ENCODE measurements around the gene KCNN4. TPM values are rescaled to one million over a fixed set of nuclear protein-coding genes. Genes with fewer than 3 reads are reported as not detected.

The KCNN4 gene
- total and polyA plus RNA-seq, 2 donors (not counting 3 experiments of a cell fraction or from before 2014, with no cell fraction given) = 0.29 TPM; not detected in 1

GRCh38 chr19:43784241-43784980, 3.6 kb upstream of the KCNN4 start:
- ChIA-PET CTCF (interaction anchor here (0.6 to 2.3 kb wide), 20 partner anchors 9 to 229 kb away, joined by 3 to 113 read pairs (median 5); partner anchors contain the start of gene SMG9), POLR2A (no interaction called here)
- no peaks in the 10 kb centered on the region for H3K9me1 ChIP-seq (replicated peaks; ENCODE audit: control insufficient read depth, extremely low read depth, insufficient read depth, low read length)
- no TSS peak for BruUV-seq (replicated peaks)
- H3K9ac ChIP-seq (replicated peaks; ENCODE audit: extremely low read depth, insufficient read depth, low read length) = no peak overlapping the region
- H3K27ac ChIP-seq (ENCODE audit: insufficient read depth, low read depth, low read length) = no peak overlapping the region
- H3K4me1 ChIP-seq (ENCODE audit: control insufficient read depth, extremely low read depth, insufficient read depth, low read length) = peaks cover 12% of the 10 kb centered on the region
- H4K20me1 ChIP-seq (replicated peaks; ENCODE audit: control insufficient read depth, extremely low read depth, insufficient read depth, low read length) = no peaks in the 10 kb centered on the region
- intact Hi-C loops (cut with micrococcal nuclease) (no loop called here), dilution Hi-C loops (cut with MboI; ENCODE audit: extremely low pct_ligation_motif_present, low sequenced_read_pairs) (no loop called here)
- H3K27me3 ChIP-seq (ENCODE audit: control insufficient read depth in 2 of 2, insufficient read depth in 2 of 2, low read length in 2 of 2) = no peaks in the 10 kb centered on the region
- no peak for TF ChIP-seq POLR2A (IDR thresholded peaks at IDR 0.05; ENCODE audit: low read depth, low read length)
- no peak for TF ChIP-seq EZH2 (IDR thresholded peaks at IDR 0.05; ENCODE audit: borderline replicate concordance, low read depth, low read length, severe bottlenecking)
- TF ChIP-seq JUN (IDR thresholded peaks at IDR 0.05; ENCODE audit: borderline replicate concordance, insufficient read depth, insufficient read length, low read depth) = peak; percentile 59
- no peak for TF ChIP-seq CTCF (IDR thresholded peaks at IDR 0.05; ENCODE audit: extremely low read depth in 1 of 2, insufficient read depth in 1 of 2, low read depth in 1 of 2, low read length in 2 of 2)
- no peak for TF ChIP-seq GATA2 (IDR thresholded peaks at IDR 0.05; ENCODE audit: insufficient read depth, insufficient read length, low read depth, low read length)
- TF ChIP-seq FOS (IDR thresholded peaks at IDR 0.05; ENCODE audit: borderline replicate concordance, insufficient read depth, low read length) = peak; percentile 97
- peak; percentile 48 for TF ChIP-seq POLR2AphosphoS5 (IDR thresholded peaks at IDR 0.05; ENCODE audit: insufficient read depth, low read depth, low read length)
- no peak for TF ChIP-seq MAX (IDR thresholded peaks at IDR 0.05; ENCODE audit: insufficient read depth, insufficient read length)
- no peak for TF ChIP-seq MYC (IDR thresholded peaks at IDR 0.05; ENCODE audit: low read depth, low read length)
- FAIRE-seq = peak; percentile 87
- no peak overlapping the region for H3K4me2 ChIP-seq (ENCODE audit: insufficient read depth, low read length)
- no peaks in the 10 kb centered on the region for H3K79me2 ChIP-seq (ENCODE audit: control insufficient read depth, insufficient read depth, low read length)
- DNase-seq (ENCODE audit: low read depth, low spot score) = peak; percentile 62
- H3K36me3 ChIP-seq (ENCODE audit: control insufficient read depth in 2 of 2, extremely low read depth in 1 of 2, insufficient read depth in 2 of 2, low read length in 2 of 2) = no peaks in the 10 kb centered on the region
- no peaks in the 10 kb centered on the region for H3K9me3 ChIP-seq (replicated peaks; ENCODE audit: control insufficient read depth, insufficient read depth, low read length)
- no peak overlapping the region for H3K4me3 ChIP-seq (replicated peaks in 1 of 3; ENCODE audit: insufficient read depth in 1 of 3, low read depth in 1 of 3, low read length in 3 of 3)
- no peak overlapping the region for H2AFZ ChIP-seq (ENCODE audit: low read depth, low read length)
